Small intestine (tissue), 7 donors: ENCODE measurements around the gene MAN1B1. TPM values are rescaled to one million over a fixed set of nuclear protein-coding genes. Genes with fewer than 3 reads are reported as not detected.

Experiments
- DNase-seq, 2 donors: peaks; one replicate each; pipeline versions ENCODE4 v3.0.0 to v3.0.0-alpha.2; 2013
- FAIRE-seq: peaks from 2 replicates; lab custom pipeline; 2012; peaks lifted over from hg19 to GRCh38; lab: Jason Lieb, UNC
- H3K27ac ChIP-seq, 3 donors: one replicate each; pipeline ENCODE4 v1.5.1; 2013; ENCODE audit warnings: low read length in 2 of 3, mild to moderate bottlenecking in 2 of 3, control low read depth in 1 of 3, inconsistent platforms in 1 of 3, low read depth in 1 of 3, moderate library complexity in 1 of 3
- H3K27me3 ChIP-seq, 3 donors: one replicate each; pipeline ENCODE4 v1.6.1; 2013; ENCODE audit warnings: low read length in 3 of 3, inconsistent platforms in 1 of 3; ENCODE audit not compliant: control insufficient read depth in 3 of 3, insufficient read depth in 3 of 3
- H3K36me3 ChIP-seq, 3 donors: one replicate each; pipeline ENCODE4 v1.6.1; 2013; ENCODE audit warnings: low read length in 3 of 3, inconsistent platforms in 1 of 3, low read depth in 1 of 3, mild to moderate bottlenecking in 1 of 3, moderate library complexity in 1 of 3; ENCODE audit not compliant: control insufficient read depth in 3 of 3, insufficient read depth in 2 of 3
- H3K4me1 ChIP-seq, 3 donors: one replicate each; pipeline ENCODE4 v1.6.1; 2013; ENCODE audit warnings: low read length in 2 of 3, inconsistent platforms in 1 of 3, low read depth in 1 of 3, mild to moderate bottlenecking in 1 of 3, moderate library complexity in 1 of 3; ENCODE audit not compliant: control insufficient read depth in 3 of 3, insufficient read depth in 2 of 3
- H3K4me3 ChIP-seq, 3 donors: one replicate each; pipeline ENCODE4 v1.5.1; 2013; ENCODE audit warnings: low read length in 3 of 3, control low read depth in 1 of 3, inconsistent platforms in 1 of 3, low read depth in 1 of 3, mild to moderate bottlenecking in 1 of 3, moderate library complexity in 1 of 3
- H3K9me3 ChIP-seq, 2 donors: one replicate each; pipeline ENCODE4 v1.6.1; 2013; ENCODE audit warnings: low read depth in 1 of 2, low read length in 1 of 2; ENCODE audit not compliant: control insufficient read depth in 2 of 2, insufficient read depth in 1 of 2
- WGBS, 3 donors: extraction: QIAGEN DNeasy Blood & Tissue Kit; methylation state at CpG; one replicate each; pipeline ENCODE4 v1.1.7; 2013; 5-methylcytosine and 5-hydroxymethylcytosine counted together
- polyA plus RNA-seq, 4 donors: library from polyadenylated mRNA; stranded (reverse) in 3 of 4; unstranded in 1 of 4; fragments of 200-250 nt in 3 of 4; fragments of 120-200 nt in 1 of 4; gene quantifications; one replicate each; pipeline versions ENCODE4 v1.2.1 to v1.2.3, GENCODE V29; 2013
- donor health status: healthy with polysubstance abuse.
- donor health status: control.
- donor health status: control.
- donor health status: Bipolar disorder and iron deficiency.
- donor health status: healthy.

MAN1B1 gene
- polyA plus RNA-seq, 4 donors: 40.3 to 69.4 (median 42.5) TPM

DNA sequence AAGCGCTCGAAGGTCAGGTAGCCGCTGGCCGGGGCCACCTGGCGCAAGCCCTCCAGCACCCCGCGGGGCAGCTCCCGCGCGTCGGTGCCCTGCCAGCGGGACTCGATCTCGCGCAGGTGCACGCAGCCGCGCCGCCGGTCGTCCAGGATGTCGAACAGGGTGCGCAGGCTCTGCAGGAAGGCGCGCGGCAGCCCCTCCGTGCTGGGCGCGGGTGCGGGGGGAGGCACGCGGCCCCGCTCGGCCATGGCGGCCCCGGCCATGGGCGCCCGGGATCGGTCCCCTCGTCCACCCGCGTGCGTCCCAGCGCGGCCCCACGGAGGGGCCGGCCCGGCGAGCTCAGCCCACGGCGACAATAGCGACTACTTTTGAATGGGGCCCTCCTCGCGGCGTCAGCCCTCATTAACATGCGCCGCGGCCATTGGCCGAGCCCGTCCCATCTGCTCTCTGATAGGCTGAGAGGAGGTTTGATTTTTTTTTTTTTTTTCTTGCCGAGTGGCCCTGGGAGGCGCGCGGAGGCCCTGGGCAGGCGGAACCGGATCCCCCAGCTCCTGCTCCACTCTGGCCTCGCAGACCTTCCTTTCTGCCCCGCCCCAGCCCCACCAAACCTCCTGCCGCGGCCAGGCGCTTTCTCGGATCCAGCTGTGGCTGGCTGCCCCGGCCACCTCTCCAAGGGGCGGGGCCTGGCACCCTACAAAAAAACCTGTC lies 16.4 kb upstream of the MAN1B1 start, which contains the start of gene SAPCD2:
SAPCD2 (minus strand) TSS at position 357 of the 705 bp plus-strand sequence; CDS start at position 260, 97 bp downstream.
- H3K4me3 ChIP-seq: peak within 1 kb of the TSS; percentile 24 to 49 (median 42)
- H3K27me3 ChIP-seq: peaks cover 0 to 6% (median 0%) of the 10 kb centered on the region in 3 donors
- 0 to 1% (median 1%) methylated on average over 40 to 74 of the region's 74 CpGs for WGBS, 3 donors
- peaks cover 0 to 11% (median 0%) of the 10 kb centered on the region in 3 donors for H3K36me3 ChIP-seq
- peak within 1 kb of the TSS in 2 of 3 donors; percentile 27 to 77 for H3K27ac ChIP-seq
- H3K9me3 ChIP-seq: no peaks in the 10 kb centered on the region
- FAIRE-seq: no peak
- DNase-seq: peak; percentile 91 to 95
- peaks cover 0 to 42% (median 4%) of the 10 kb centered on the region in 3 donors for H3K4me1 ChIP-seq

DNA sequence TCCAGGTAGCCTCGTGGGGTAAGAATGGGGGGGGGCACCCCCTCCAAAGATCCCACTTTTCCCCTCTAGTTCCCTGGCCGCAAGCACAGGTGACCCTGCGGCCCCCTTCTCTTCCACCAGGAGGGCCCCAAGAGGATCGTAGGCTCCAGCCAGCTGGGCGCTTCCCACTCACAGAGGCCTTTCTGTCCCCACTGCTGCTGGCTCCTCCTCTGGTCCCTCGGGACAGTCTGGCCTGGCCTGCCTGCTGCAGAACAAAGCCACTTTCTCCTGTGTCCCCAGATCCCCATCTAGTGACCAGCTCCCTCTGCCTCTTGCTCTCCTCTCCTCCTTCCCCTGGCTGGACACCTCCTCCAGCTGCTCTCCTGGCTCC lies 15.9 kb upstream of the MAN1B1 start:
- Histone ChIP-seq H3K4me1 (peaks cover 0 to 42% (median 4%) of the 10 kb centered on the region in 3 donors), H3K9me3 (no peaks in the 10 kb centered on the region), H3K27ac (peak overlapping the region in 2 of 3 donors; percentile 27 to 77), H3K36me3 (peaks cover 0 to 6% (median 0%) of the 10 kb centered on the region in 3 donors), H3K4me3 (peak overlapping the region in 2 of 3 donors; percentile 42 to 44), H3K27me3 (peaks cover 0 to 6% (median 0%) of the 10 kb centered on the region in 3 donors)
- WGBS, 3 donors: 13 to 20% (median 18%) methylated on average over 6 of the region's 6 CpGs
- FAIRE-seq (no peak), DNase-seq (no peak)

DNA sequence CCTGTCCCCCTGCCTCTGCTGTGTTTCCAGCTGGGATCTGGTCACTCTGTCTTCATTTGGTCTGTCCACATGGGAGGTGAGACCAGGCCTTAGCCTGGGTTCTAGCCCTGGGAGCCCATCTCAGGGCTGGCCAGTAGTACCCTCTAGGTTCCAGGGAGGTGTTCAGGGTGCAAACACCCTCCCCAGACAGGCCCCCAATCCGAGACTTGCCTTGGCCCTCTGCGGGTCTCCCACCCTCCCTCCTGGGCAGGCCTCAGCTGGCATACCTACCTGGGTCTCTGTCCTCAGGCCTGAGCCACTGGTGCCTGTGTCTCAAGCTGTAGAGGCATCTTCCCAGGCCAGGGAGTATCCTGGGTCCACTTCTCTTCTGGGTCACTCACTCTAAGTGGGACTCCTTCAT lies 15.5 kb upstream of the MAN1B1 start:
- H3K27me3 ChIP-seq: peaks cover 0 to 6% (median 0%) of the 10 kb centered on the region in 3 donors
- H3K9me3 ChIP-seq: no peaks in the 10 kb centered on the region
- peak overlapping the region in 2 of 3 donors; percentile 27 to 77 for H3K27ac ChIP-seq
- no peak for FAIRE-seq
- peak overlapping the region in 1 of 3 donors; percentile 44 for H3K4me3 ChIP-seq
- H3K4me1 ChIP-seq: peaks cover 0 to 42% (median 4%) of the 10 kb centered on the region in 3 donors
- no peak for DNase-seq
- peaks cover 0 to 2% (median 0%) of the 10 kb centered on the region in 3 donors for H3K36me3 ChIP-seq
- WGBS, 3 donors: 73 to 91% (median 89%) methylated on average over 2 of the region's 2 CpGs

DNA sequence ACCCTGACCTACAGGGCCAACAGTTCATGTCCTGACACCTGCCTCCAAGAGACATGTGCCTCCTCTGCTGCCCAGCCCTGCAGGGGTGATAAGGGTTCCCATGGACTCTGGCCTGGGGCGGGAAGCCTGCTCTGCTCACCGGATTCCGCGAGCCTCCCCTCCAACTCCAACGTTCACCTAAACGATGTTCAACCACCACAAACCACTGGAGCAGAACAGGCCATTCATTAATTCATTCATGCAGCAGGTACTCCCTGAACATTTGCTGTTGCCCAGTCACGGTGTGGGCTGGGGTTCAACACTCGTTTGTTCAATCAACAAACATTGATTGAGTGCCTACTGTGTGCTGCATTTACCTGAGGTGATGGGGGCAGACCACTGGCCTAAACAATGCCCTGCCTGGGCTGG lies 12.8 kb upstream of the MAN1B1 start:
- Histone ChIP-seq H3K9me3 (no peaks in the 10 kb centered on the region), H3K4me1 (peaks cover 4 to 45% (median 6%) of the 10 kb centered on the region in 3 donors), H3K36me3 (peaks cover 0 to 9% (median 0%) of the 10 kb centered on the region in 3 donors), H3K27ac (peak overlapping the region in 1 of 3 donors; percentile 47), H3K4me3 (no peak overlapping the region), H3K27me3 (peaks cover 0 to 22% (median 0%) of the 10 kb centered on the region in 3 donors)
- FAIRE-seq (no peak), DNase-seq (peak; percentile 84 to 87)
- WGBS, 3 donors: 16 to 62% (median 51%) methylated on average over 8 of the region's 8 CpGs

DNA sequence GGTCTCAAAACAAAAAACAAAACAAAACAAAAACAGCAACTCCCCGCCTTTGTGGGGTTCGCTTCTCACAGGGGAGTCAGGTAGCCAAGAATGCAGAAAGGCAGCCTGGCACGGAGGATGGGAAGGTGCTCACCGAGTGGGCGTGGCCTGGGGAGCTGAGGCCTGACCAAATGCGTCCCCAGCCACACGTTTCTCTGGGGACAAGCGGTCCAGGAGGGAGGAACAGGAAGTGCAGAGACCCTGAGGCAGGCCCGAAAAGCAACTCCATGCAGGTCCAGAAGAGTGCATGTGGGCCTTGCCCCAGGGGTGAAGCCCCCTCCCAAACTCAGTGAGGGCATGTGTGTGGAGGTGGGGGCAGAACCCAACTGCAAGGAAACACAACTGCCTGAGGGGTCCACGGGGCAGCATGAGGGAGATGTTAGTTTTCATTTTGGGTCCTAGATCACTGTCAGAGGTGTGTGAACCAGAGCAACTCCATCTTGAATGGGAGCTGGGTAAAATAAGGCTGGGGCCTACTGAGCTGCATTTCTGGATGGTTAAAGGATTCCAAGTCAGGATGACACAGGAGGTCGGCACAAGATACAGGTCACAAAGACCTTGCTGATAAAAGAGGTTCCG lies 12.0 kb upstream of the MAN1B1 start:
- Histone ChIP-seq H3K9me3 (no peaks in the 10 kb centered on the region), H3K27me3 (peaks cover 0 to 24% (median 0%) of the 10 kb centered on the region in 3 donors), H3K36me3 (peaks cover 0 to 16% (median 0%) of the 10 kb centered on the region in 3 donors), H3K4me3 (no peak overlapping the region), H3K4me1 (peaks cover 4 to 42% (median 6%) of the 10 kb centered on the region in 3 donors), H3K27ac (no peak overlapping the region)
- 37 to 69% (median 48%) methylated on average over 12 of the region's 12 CpGs for WGBS, 3 donors
- DNase-seq (no peak), FAIRE-seq (no peak)

DNA sequence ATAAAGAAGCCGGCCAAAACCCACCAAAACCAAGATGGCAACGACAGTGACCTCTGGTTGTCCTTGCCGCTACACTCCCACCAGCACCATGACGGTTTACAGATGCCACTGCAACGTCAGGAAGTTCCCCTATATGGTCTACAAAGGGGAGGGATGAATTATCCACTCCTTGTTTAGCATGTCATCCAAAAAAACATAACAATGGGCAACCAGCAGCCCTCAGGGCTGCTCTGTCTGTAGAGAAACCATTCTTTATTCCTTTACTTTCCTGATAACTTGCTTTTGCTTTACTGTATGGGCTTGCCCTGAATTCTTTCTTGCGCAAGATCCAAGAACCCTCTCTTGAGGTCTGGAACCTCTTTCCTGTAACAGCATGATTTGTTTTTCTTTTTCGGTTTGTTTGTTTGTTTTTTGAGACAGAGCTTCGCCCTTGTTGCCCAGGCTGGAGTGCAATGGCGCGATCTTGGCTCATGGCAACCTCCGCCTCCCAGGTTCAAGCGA lies 11.5 kb upstream of the MAN1B1 start:
- Histone ChIP-seq H3K27me3 (peaks cover 0 to 30% (median 0%) of the 10 kb centered on the region in 3 donors), H3K4me3 (no peak overlapping the region), H3K4me1 (peaks cover 4 to 42% (median 6%) of the 10 kb centered on the region in 3 donors), H3K9me3 (no peaks in the 10 kb centered on the region), H3K27ac (no peak overlapping the region), H3K36me3 (peaks cover 0 to 22% (median 0%) of the 10 kb centered on the region in 3 donors)
- no peak for DNase-seq
- FAIRE-seq: no peak
- 80 to 89% (median 88%) methylated on average over 12 of the region's 12 CpGs for WGBS, 3 donors

DNA sequence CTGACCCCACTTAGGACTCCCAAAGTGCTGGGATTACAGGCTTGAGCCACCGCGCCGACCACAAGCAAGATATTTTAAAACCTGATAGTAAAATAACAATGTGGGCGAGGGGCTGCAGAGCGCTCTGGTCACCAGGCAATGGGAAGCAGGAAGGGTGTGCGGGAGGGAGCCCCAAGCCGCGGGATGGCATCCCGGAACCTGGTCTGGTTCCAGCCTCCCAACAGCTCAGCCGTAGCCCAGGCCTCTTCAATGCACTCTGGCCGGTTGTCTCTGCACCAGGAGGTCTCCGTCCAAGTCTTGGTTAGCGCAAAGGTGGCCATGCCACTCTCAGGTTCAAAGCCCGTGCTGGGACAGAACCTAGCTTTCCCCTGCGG lies 10.2 kb upstream of the MAN1B1 start:
- H3K27me3 ChIP-seq: peaks cover 0 to 30% (median 0%) of the 10 kb centered on the region in 3 donors
- FAIRE-seq (no peak), DNase-seq (no peak)
- peak overlapping the region in 2 of 3 donors; percentile 58 to 64 for H3K27ac ChIP-seq
- WGBS, 3 donors: 69 to 70% (median 70%) methylated on average over 15 of the region's 15 CpGs
- H3K36me3 ChIP-seq: peaks cover 0 to 35% (median 0%) of the 10 kb centered on the region in 3 donors
- H3K4me1 ChIP-seq: peaks cover 4 to 32% (median 6%) of the 10 kb centered on the region in 3 donors
- H3K4me3 ChIP-seq: peak overlapping the region in 2 of 3 donors; percentile 39 to 64
- H3K9me3 ChIP-seq: no peaks in the 10 kb centered on the region
